ENCODE measurements around the gene RGS14. TPM values are rescaled to one million over a fixed set of nuclear protein-coding genes. Genes with fewer than 3 reads are reported as not detected.

Gene RGS14
- total RNA-seq (10 to 100 TPM in 1 of 2 donors, 1 to 10 TPM in 1; 7.5 to 14.4 TPM), polyA plus RNA-seq (ENCODE audit: insufficient read length in 2 of 2) (10 to 100 TPM in 1 of 2 donors, 1 to 10 TPM in 1; 9.3 to 11.5 TPM)
- long read RNA-seq, donor 1, partial matches to known transcripts = 0 of 6 reads
- long read RNA-seq, donor 1, other reads (novel, unspliced or antisense) = 0 of 6 reads
- long read RNA-seq, donor 2, partial matches to known transcripts = 0 of 2 reads
- long read RNA-seq, donor 2, other reads (novel, unspliced or antisense) = 0 of 2 reads
- long read RNA-seq, donor 3, partial matches to known transcripts = 0 of 1 reads
- long read RNA-seq, donor 3, other reads (novel, unspliced or antisense) = 0 of 1 reads
- long read RNA-seq, donor 4, partial matches to known transcripts = 0 of 1 reads
- long read RNA-seq, donor 4, other reads (novel, unspliced or antisense) = 0 of 1 reads

GRCh38 chr5:177357459-177358351 lies at the start of gene RGS14:
Gene RGS14 (plus strand): TSS chr5:177357924. CDS start chr5:177358025, 101 bp downstream.
- Histone ChIP-seq H3K36me3 (ENCODE audit: control insufficient read depth, insufficient read depth, low read length) (no peaks in the 10 kb centered on the region), H3K27ac (ENCODE audit: low read depth, low read length) (no peak within 1 kb of the TSS), H3K4me3 (ENCODE audit: low read depth, low read length) (no peak within 1 kb of the TSS), H3K9me3 (ENCODE audit: control insufficient read depth, insufficient read depth, low read length) (no peaks in the 10 kb centered on the region), H3K27me3 (ENCODE audit: control insufficient read depth, insufficient read depth, low read length) (peaks cover 12% of the 10 kb centered on the region), H3K4me1 (ENCODE audit: control insufficient read depth, insufficient read depth, low read length) (peaks cover 2% of the 10 kb centered on the region)
- 71% methylated on average over 28 of the region's 37 CpGs for WGBS (ENCODE audit: insufficient coverage)
- DNase-seq (ENCODE audit: low read depth in 4 of 6, low spot score in 6 of 6) = no peak

DNA sequence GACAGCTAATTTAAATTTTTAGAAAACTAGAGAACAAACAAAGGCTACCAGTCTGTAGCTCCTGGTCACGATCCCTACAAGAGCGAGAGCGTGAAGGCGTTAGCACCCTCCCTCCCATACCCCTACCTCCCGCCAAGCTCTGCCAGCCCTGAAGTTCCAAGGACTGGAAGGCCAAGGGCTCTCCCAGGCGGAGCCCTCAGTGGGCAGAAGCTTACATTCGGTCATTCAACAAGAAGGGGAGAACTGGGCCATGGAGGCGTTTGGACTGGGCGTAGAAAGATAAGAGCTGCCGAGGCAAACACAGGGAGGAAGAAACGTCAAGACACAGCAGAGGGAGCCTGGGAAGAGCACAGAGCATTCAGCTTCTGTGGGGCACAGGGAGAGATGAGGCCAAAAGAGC lies 49.0 kb upstream of the RGS14 start:
- Histone ChIP-seq H3K27me3 (ENCODE audit: control insufficient read depth, insufficient read depth, low read length) (no peaks in the 10 kb centered on the region), H3K36me3 (ENCODE audit: control insufficient read depth, insufficient read depth, low read length) (peaks cover 39% of the 10 kb centered on the region), H3K4me1 (ENCODE audit: control insufficient read depth, insufficient read depth, low read length) (peaks cover 65% of the 10 kb centered on the region), H3K27ac (ENCODE audit: low read depth, low read length) (no peak overlapping the region), H3K4me3 (ENCODE audit: low read depth, low read length) (no peak overlapping the region), H3K9me3 (ENCODE audit: control insufficient read depth, insufficient read depth, low read length) (no peaks in the 10 kb centered on the region)
- no peak for DNase-seq (ENCODE audit: low read depth in 4 of 6, low spot score in 6 of 6)
- 89% methylated on average over 11 of the region's 11 CpGs for WGBS (ENCODE audit: insufficient coverage)

DNA sequence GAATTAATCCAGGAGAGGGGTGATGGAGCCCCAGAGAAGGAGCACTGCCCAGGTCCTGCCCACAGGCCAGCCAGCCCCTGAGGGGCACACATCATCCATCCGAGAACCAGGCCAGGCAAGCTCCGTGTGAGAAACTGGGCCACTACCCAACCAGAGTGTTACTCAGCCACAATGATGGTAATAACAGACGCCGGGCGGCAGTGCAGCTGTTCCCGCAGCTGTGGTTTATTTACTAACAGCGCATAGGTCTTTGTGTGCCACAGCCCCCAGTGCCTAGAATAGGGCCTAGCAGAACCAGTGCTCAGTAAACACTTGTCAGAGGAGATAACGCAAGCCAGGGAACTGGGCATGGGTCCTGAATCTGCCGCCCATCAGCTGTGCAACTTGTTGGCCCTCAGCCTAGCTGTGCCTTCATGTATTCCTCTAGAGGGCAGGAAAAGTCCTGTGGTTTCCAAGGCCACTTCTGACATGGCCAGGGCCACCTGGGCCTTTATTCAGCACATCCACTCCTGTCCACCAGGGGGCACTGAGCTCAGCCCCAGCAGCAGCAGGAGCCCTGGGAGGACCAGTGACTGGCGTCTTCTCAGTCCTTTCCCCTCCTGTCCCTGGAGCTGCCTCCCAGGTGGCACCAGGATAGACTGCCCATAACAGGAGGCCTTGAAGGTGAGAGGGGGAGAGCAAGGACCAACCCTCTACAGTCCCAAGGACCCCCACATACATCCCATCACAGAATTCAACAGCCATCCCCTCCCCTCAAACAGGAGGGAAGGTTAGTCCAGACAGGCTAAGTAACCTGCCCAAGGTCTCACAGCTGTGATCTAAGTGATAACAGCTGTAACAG lies 48.2 kb upstream of the RGS14 start:
- WGBS (ENCODE audit: insufficient coverage) = 93% methylated on average over 9 of the region's 10 CpGs
- peaks cover 42% of the 10 kb centered on the region for H3K36me3 ChIP-seq (ENCODE audit: control insufficient read depth, insufficient read depth, low read length)
- H3K9me3 ChIP-seq (ENCODE audit: control insufficient read depth, insufficient read depth, low read length) = no peaks in the 10 kb centered on the region
- H3K4me3 ChIP-seq (ENCODE audit: low read depth, low read length) = no peak overlapping the region
- H3K27ac ChIP-seq (ENCODE audit: low read depth, low read length) = no peak overlapping the region
- peak in 2 of 6 donors; percentile 63 to 69 for DNase-seq (ENCODE audit: low read depth in 4 of 6, low spot score in 6 of 6)
- peaks cover 60% of the 10 kb centered on the region for H3K4me1 ChIP-seq (ENCODE audit: control insufficient read depth, insufficient read depth, low read length)
- no peaks in the 10 kb centered on the region for H3K27me3 ChIP-seq (ENCODE audit: control insufficient read depth, insufficient read depth, low read length)

DNA sequence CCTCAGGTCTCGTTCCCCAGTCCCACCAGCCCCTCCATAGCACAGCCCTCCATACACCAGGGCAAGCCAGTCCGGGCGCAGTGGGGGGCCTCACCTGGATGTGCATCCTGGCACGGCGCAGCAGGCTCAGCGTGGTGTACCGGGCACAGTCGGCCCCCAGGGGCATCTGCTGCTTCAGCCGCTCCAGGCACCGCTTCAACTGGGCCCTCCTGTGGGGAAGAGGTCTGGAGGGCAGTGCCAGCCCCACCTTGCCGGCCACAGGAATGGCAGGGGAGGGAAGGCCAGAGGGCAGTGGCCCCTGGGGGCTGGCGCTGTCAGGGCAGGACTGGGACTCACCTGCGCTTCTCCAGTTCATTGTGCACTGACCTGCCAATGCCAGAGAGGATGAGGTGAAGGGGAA lies 47.4 kb upstream of the RGS14 start:
- Histone ChIP-seq H3K9me3 (ENCODE audit: control insufficient read depth, insufficient read depth, low read length) (no peaks in the 10 kb centered on the region), H3K27me3 (ENCODE audit: control insufficient read depth, insufficient read depth, low read length) (no peaks in the 10 kb centered on the region), H3K4me1 (ENCODE audit: control insufficient read depth, insufficient read depth, low read length) (peaks cover 57% of the 10 kb centered on the region), H3K27ac (ENCODE audit: low read depth, low read length) (no peak overlapping the region), H3K4me3 (ENCODE audit: low read depth, low read length) (no peak overlapping the region), H3K36me3 (ENCODE audit: control insufficient read depth, insufficient read depth, low read length) (peaks cover 45% of the 10 kb centered on the region)
- no peak for DNase-seq (ENCODE audit: low read depth in 4 of 6, low spot score in 6 of 6)
- 84% methylated on average over 12 of the region's 13 CpGs for WGBS (ENCODE audit: insufficient coverage)

- no peak for DNase-seq (ENCODE audit: low read depth in 4 of 6, low spot score in 6 of 6)
- H3K36me3 ChIP-seq (ENCODE audit: control insufficient read depth, insufficient read depth, low read length) = peaks cover 41% of the 10 kb centered on the region
- H3K27ac ChIP-seq (ENCODE audit: low read depth, low read length) = no peak overlapping the region
- H3K27me3 ChIP-seq (ENCODE audit: control insufficient read depth, insufficient read depth, low read length) = no peaks in the 10 kb centered on the region
- H3K9me3 ChIP-seq (ENCODE audit: control insufficient read depth, insufficient read depth, low read length) = no peaks in the 10 kb centered on the region
- H3K4me3 ChIP-seq (ENCODE audit: low read depth, low read length) = peak overlapping the region; percentile 69
- 10% methylated on average over 14 of the region's 20 CpGs for WGBS (ENCODE audit: insufficient coverage)
- peaks cover 57% of the 10 kb centered on the region for H3K4me1 ChIP-seq (ENCODE audit: control insufficient read depth, insufficient read depth, low read length)
Measured at GRCh38 chr5:177310757-177311391, 46.9 kb upstream of the RGS14 start.

DNA sequence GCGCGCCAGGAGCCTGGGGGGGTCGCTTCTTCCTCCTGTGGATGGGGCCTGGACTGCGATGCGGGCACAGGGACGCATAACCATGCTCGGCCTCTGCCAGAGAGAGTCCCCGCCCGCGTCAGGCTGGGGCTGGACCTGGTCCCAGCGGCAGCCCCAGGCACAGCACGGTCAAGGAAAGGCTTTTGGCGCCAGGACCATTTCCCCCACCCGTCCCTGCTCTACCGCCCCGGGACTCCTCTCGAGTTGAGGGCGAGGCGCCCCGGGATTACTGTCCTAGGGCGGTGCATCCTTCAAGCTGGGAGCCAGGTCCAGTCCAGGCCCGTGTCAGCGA lies 46.4 kb upstream of the RGS14 start:
- under 1% methylated on average over 23 of the region's 23 CpGs for WGBS (ENCODE audit: insufficient coverage)
- H3K4me3 ChIP-seq (ENCODE audit: low read depth, low read length) = peak overlapping the region; percentile 69
- DNase-seq (ENCODE audit: low read depth in 4 of 6, low spot score in 6 of 6) = no peak
- peak overlapping the region; percentile 25 for H3K27ac ChIP-seq (ENCODE audit: low read depth, low read length)
- peaks cover 36% of the 10 kb centered on the region for H3K36me3 ChIP-seq (ENCODE audit: control insufficient read depth, insufficient read depth, low read length)
- peaks cover 57% of the 10 kb centered on the region for H3K4me1 ChIP-seq (ENCODE audit: control insufficient read depth, insufficient read depth, low read length)
- no peaks in the 10 kb centered on the region for H3K9me3 ChIP-seq (ENCODE audit: control insufficient read depth, insufficient read depth, low read length)
- no peaks in the 10 kb centered on the region for H3K27me3 ChIP-seq (ENCODE audit: control insufficient read depth, insufficient read depth, low read length)

- DNase-seq (ENCODE audit: low read depth in 4 of 6, low spot score in 6 of 6) = peak; percentile 75 to 98 (median 90)
- under 1% methylated on average over 77 of the region's 78 CpGs for WGBS (ENCODE audit: insufficient coverage)
- Histone ChIP-seq H3K27ac (ENCODE audit: low read depth, low read length) (peak within 1 kb of the TSS; percentile 25), H3K9me3 (ENCODE audit: control insufficient read depth, insufficient read depth, low read length) (no peaks in the 10 kb centered on the region), H3K4me1 (ENCODE audit: control insufficient read depth, insufficient read depth, low read length) (peaks cover 54% of the 10 kb centered on the region), H3K36me3 (ENCODE audit: control insufficient read depth, insufficient read depth, low read length) (peaks cover 30% of the 10 kb centered on the region), H3K27me3 (ENCODE audit: control insufficient read depth, insufficient read depth, low read length) (no peaks in the 10 kb centered on the region), H3K4me3 (ENCODE audit: low read depth, low read length) (peak within 1 kb of the TSS; percentile 69)
Measured at GRCh38 chr5:177311723-177312648, 45.7 kb upstream of the RGS14 start, which contains the start of gene MXD3. Gene MXD3 (minus strand): TSS chr5:177311898. CDS start chr5:177311830, 68 bp downstream.

- no peak overlapping the region for H3K27ac ChIP-seq (ENCODE audit: low read depth, low read length)
- H3K27me3 ChIP-seq (ENCODE audit: control insufficient read depth, insufficient read depth, low read length) = no peaks in the 10 kb centered on the region
- peak overlapping the region; percentile 3 for H3K4me3 ChIP-seq (ENCODE audit: low read depth, low read length)
- 5% methylated on average over 19 of the region's 19 CpGs for WGBS (ENCODE audit: insufficient coverage)
- peaks cover 23% of the 10 kb centered on the region for H3K36me3 ChIP-seq (ENCODE audit: control insufficient read depth, insufficient read depth, low read length)
- H3K4me1 ChIP-seq (ENCODE audit: control insufficient read depth, insufficient read depth, low read length) = peaks cover 47% of the 10 kb centered on the region
- H3K9me3 ChIP-seq (ENCODE audit: control insufficient read depth, insufficient read depth, low read length) = no peaks in the 10 kb centered on the region
- DNase-seq (ENCODE audit: low read depth in 4 of 6, low spot score in 6 of 6) = no peak
Measured at GRCh38 chr5:177312649-177313181, 45.0 kb upstream of the RGS14 start.

All from spinal cord (tissue), 10 donors.